Osteocyte (in vitro differentiated cells): ENCODE measurements around the gene ELP1. TPM values are rescaled to one million over a fixed set of nuclear protein-coding genes. Genes with fewer than 3 reads are reported as not detected.

Source experiments
- DNase-seq: peaks from one replicate; pipeline ENCODE4 v3.0.0; 2021; ENCODE audit warnings: mixed read lengths; ENCODE audit not compliant: unreplicated experiment; ENCODE audit errors: extremely low spot score
- H3K27ac Mint-ChIP-seq: one replicate; pipeline ENCODE4 v1.8.0; 2021; ENCODE audit warnings: mild to moderate bottlenecking, mixed read lengths; ENCODE audit not compliant: unreplicated experiment
- H3K27me3 Mint-ChIP-seq: one replicate; pipeline ENCODE4 v1.8.0; 2021; ENCODE audit warnings: mixed read lengths; ENCODE audit not compliant: unreplicated experiment
- H3K36me3 Mint-ChIP-seq: one replicate; pipeline ENCODE4 v1.8.0; 2021; ENCODE audit warnings: mixed read lengths; ENCODE audit not compliant: unreplicated experiment
- H3K4me1 Mint-ChIP-seq: one replicate; pipeline ENCODE4 v1.8.0; 2021; ENCODE audit warnings: mixed read lengths; ENCODE audit not compliant: unreplicated experiment
- H3K4me3 Mint-ChIP-seq: one replicate; pipeline ENCODE4 v1.8.0; 2021; ENCODE audit warnings: mild to moderate bottlenecking, moderate library complexity, mixed read lengths; ENCODE audit not compliant: unreplicated experiment
- H3K9me3 Mint-ChIP-seq: one replicate; pipeline ENCODE4 v1.8.0; 2021; ENCODE audit warnings: mixed read lengths; ENCODE audit not compliant: unreplicated experiment
- total RNA-seq: library from RNA; stranded (reverse); gene quantifications from 2 replicates; pipeline ENCODE4 v1.2.1, GENCODE V29; 2021
- TF ChIP-seq, protein P1 (sequence below): fragments of 200-600 bp; sonication (generic); IDR thresholded peaks from 2 replicates; pipeline ENCODE4 v1.5.0; 2021; ENCODE audit warnings: antibody characterized with exemption, mild to moderate bottlenecking, moderate library complexity

ELP1 gene
- total RNA-seq, 1 donor from 2014 or later = 26.1 TPM

DNA sequence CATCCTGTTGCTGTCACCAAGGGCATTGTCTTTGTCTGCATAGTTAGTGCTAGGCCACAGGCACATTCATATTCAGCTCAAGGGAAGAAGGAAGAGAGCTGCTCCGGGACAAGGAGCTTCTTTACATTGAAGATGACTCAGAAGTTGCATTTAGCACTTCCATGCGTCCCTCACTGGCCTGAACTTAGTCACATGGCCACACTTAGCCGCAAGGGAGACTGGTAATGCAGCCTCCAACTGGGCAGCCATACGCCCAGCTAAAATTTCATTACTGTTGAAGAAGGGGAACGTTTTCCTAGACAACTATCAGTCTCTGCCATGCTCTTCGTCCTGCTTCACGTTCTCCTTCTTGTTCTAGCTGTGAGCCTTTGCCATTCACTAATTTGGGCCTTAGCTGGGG, 98.1 kb downstream of the ELP1 start:
- Mint-ChIP-seq H3K4me1 (peaks cover 15% of the 10 kb centered on the region), H3K9me3 (no peaks in the 10 kb centered on the region), H3K36me3 (no peaks in the 10 kb centered on the region), H3K4me3 (no peak overlapping the region), H3K27me3 (no peaks in the 10 kb centered on the region), H3K27ac (no peak overlapping the region)
- no peak for DNase-seq
- TF ChIP-seq, protein P1, sequence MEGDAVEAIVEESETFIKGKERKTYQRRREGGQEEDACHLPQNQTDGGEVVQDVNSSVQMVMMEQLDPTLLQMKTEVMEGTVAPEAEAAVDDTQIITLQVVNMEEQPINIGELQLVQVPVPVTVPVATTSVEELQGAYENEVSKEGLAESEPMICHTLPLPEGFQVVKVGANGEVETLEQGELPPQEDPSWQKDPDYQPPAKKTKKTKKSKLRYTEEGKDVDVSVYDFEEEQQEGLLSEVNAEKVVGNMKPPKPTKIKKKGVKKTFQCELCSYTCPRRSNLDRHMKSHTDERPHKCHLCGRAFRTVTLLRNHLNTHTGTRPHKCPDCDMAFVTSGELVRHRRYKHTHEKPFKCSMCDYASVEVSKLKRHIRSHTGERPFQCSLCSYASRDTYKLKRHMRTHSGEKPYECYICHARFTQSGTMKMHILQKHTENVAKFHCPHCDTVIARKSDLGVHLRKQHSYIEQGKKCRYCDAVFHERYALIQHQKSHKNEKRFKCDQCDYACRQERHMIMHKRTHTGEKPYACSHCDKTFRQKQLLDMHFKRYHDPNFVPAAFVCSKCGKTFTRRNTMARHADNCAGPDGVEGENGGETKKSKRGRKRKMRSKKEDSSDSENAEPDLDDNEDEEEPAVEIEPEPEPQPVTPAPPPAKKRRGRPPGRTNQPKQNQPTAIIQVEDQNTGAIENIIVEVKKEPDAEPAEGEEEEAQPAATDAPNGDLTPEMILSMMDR = no peak

DNA sequence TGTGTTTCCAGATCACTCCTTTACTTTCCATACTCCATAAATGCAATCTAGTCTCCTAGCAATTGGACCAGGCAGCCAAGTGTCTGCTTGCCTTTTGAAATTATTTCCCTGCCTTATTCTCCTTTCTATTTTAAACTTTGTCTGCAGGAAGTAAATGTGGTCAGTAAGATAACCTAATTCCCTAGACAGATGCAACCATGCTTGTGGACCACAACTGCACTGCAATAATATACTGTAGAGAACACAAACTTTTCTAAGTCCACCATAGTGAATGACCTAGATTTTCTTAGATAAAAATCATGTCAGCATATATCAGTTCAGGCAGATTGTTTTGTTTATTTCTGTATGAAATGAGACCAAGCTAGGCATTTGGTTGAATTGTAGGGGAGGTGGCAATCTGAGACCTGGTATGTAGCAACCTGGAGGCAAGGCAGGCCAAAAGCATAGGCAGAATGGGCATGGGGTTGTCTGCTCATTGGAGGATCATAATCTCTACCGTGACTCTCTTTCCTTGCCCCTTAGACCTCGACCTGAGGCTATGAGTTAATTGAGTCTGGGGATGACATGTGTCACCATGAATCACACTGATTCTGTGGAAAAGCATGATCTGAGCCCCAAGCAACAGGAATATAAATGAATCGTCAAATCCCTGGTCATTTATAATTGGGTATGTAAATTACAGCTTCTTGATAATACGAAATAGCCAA, 98.8 kb downstream of the ELP1 start:
- TF ChIP-seq, protein P1 = no peak
- no peak for DNase-seq
- H3K27ac Mint-ChIP-seq = no peak overlapping the region
- no peaks in the 10 kb centered on the region for H3K9me3 Mint-ChIP-seq
- H3K27me3 Mint-ChIP-seq = no peaks in the 10 kb centered on the region
- no peak overlapping the region for H3K4me3 Mint-ChIP-seq
- H3K36me3 Mint-ChIP-seq = no peaks in the 10 kb centered on the region
- peaks cover 15% of the 10 kb centered on the region for H3K4me1 Mint-ChIP-seq

DNA sequence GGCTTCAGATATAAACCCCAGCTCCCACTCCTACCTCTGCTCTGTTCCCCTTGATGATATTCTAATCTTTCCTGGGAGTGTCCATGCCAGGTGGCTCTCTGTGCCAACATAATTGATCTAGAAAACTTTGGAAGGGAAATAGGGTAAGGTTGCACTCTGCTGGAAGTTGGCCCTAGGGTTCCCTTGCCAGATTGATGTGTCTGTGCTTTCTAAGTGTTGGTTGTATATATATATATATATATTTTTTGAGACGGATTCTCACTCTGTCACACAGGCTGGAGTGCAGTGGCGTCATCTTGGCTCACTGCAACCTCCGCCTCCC, 101.8 kb downstream of the ELP1 start:
- TF ChIP-seq, protein P1 = no peak
- peaks cover 15% of the 10 kb centered on the region for H3K4me1 Mint-ChIP-seq
- no peak overlapping the region for H3K4me3 Mint-ChIP-seq
- H3K27ac Mint-ChIP-seq = no peak overlapping the region
- no peaks in the 10 kb centered on the region for H3K9me3 Mint-ChIP-seq
- no peaks in the 10 kb centered on the region for H3K36me3 Mint-ChIP-seq
- no peak for DNase-seq
- peaks cover 12% of the 10 kb centered on the region for H3K27me3 Mint-ChIP-seq

DNA sequence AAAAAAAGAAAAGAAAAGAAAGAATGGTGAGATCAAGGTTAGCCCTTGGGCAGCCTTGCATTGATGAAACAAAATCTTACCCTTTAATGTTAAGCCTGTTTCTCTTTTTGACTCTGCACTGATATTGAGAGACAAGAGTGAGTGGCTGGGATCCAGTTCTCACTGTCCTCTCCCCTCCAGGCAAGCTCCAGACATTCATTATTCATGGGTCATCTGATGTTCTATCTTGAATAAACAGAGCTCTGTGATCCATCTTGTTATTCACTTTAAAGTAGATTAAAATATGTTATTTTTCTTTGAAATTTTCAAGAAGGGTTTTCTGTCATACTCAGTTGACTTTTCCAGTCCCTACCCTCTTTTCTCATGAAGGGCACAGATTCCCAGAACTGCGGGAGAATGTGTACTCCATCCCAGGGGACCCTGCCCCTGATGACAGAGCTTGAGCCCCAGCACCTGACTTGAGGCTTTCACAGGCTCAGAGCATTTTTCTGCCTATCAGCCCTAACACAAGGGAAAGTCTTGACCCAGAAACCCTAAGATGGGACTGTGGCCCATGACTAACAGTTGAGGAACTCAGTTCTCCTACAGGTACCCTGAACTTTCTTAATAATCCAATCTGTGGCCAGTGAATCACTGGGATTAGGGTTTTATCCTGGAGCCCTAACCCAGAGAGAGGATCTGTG, 102.3 kb downstream of the ELP1 start:
- H3K4me3 Mint-ChIP-seq = no peak overlapping the region
- no peaks in the 10 kb centered on the region for H3K9me3 Mint-ChIP-seq
- peaks cover 13% of the 10 kb centered on the region for H3K27me3 Mint-ChIP-seq
- H3K4me1 Mint-ChIP-seq = peaks cover 15% of the 10 kb centered on the region
- H3K36me3 Mint-ChIP-seq = no peaks in the 10 kb centered on the region
- DNase-seq = no peak
- TF ChIP-seq, protein P1 = no peak
- H3K27ac Mint-ChIP-seq = no peak overlapping the region

DNA sequence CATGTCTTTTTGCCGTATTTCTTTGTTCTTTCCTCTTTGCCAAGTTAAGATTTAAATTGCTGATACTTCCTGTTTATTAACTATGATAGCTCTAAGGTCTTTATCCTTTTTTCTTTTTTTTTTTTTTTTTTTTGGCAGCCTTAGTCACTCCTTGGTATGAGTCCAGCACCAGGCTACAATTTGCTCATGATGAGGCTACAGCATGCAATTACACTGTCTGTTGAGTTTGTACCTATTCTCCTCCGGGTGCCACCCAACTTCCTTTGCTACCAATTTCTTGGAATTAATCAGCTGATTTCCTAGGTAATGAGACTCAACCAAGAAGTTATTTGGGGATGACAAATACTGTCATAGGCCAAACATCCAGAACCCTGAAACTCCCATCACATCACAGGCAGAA, 103.7 kb downstream of the ELP1 start:
- H3K4me1 Mint-ChIP-seq = peaks cover 8% of the 10 kb centered on the region
- H3K27ac Mint-ChIP-seq = no peak overlapping the region
- H3K9me3 Mint-ChIP-seq = no peaks in the 10 kb centered on the region
- no peak overlapping the region for H3K4me3 Mint-ChIP-seq
- TF ChIP-seq, protein P1 = no peak
- peaks cover 26% of the 10 kb centered on the region for H3K27me3 Mint-ChIP-seq
- no peaks in the 10 kb centered on the region for H3K36me3 Mint-ChIP-seq
- DNase-seq = no peak
